Suppressor macrophage (primary cell): ENCODE results near the gene TSPAN2.
"Not testable (repeated sequence)": the region's sequence is repeated elsewhere in the genome, so short reads cannot be mapped to it uniquely, and the experiment has no call there.

Source experiments
- DNase-seq, 4 experiments: peaks; one replicate each; pipeline ENCODE4 v3.0.0-alpha.2; 2020 to 2022

Gene TSPAN2

GRCh38 chr1:115035652-115036051 is 53.7 kb downstream of the TSPAN2 start:
- no peak for DNase-seq

GRCh38 chr1:115031595-115031994 is 57.7 kb downstream of the TSPAN2 start:
- no peak for DNase-seq

- no peak for DNase-seq
These were observed 59.8 kb downstream of the TSPAN2 start, which contains the start of gene TSHB for GRCh38 chr1:115029526-115029925. Gene TSHB, plus strand, starts transcription at chr1:115029826. Its CDS starts 3,537 bp downstream, at chr1:115033363.

- no peak for DNase-seq
These were observed 65.7 kb downstream of the TSPAN2 start for GRCh38 chr1:115023593-115023992.

GRCh38 chr1:115021145-115021544 is 68.2 kb downstream of the TSPAN2 start:
- DNase-seq, result no peak

GRCh38 chr1:115019549-115019948 is 69.8 kb downstream of the TSPAN2 start:
- not testable (repeated sequence) for DNase-seq

GRCh38 chr1:115013792-115014191 is 75.5 kb downstream of the TSPAN2 start:
- DNase-seq, result no peak

GRCh38 chr1:115012434-115012833 is 76.9 kb downstream of the TSPAN2 start:
- DNase-seq, result no peak

GRCh38 chr1:115012006-115012405 is 77.3 kb downstream of the TSPAN2 start:
- peak in 2 of 4 experiments; percentile 6 to 19 for DNase-seq

GRCh38 chr1:115006191-115006590 is 83.1 kb downstream of the TSPAN2 start:
- DNase-seq, result no peak
